Naive thymus-derived CD4-positive, alpha-beta T cell (primary cell): Measurements from ENCODE around the gene STAT4. TPM values are rescaled to one million over a fixed set of nuclear protein-coding genes. Genes with fewer than 3 reads are reported as not detected.

Experiments used
- ATAC-seq: fragments of 150-1000 bp; cut with Tn5 transposase; 2 replicates; pipeline ENCODE4 v1.10.0; 2021; ENCODE audit warnings: mild to moderate bottlenecking, moderate library complexity
- CTCF ChIA-PET: fragments of 350-600 bp; sonication (Branson Sonifier 250); formaldehyde crosslinking; loops from one replicate; lab custom pipeline; 2021; ENCODE audit warnings: antibody characterized with exemption; lab: Charles Lee
- POLR2A ChIA-PET: fragments of 350-600 bp; sonication (Branson Sonifier 250); formaldehyde crosslinking; loops from one replicate; lab custom pipeline; 2021; ENCODE audit warnings: antibody characterized with exemption, inconsistent platforms; lab: Charles Lee
- DNase-seq, 9 donors: peaks; one replicate each; pipeline versions ENCODE4 v3.0.0 to v3.0.0-alpha.2; 2020 to 2022; ENCODE audit warnings: mixed read lengths in 1 of 9
- H3K27ac ChIP-seq: one replicate; pipeline ENCODE4 v1.7.0; 2013; ENCODE audit warnings: mild to moderate bottlenecking, low read depth, low read length, moderate library complexity
- H3K27me3 ChIP-seq, 2 donors: one replicate each; pipeline ENCODE4 v1.7.0; 2013; ENCODE audit warnings: low read length in 2 of 2, mild to moderate bottlenecking in 2 of 2, moderate library complexity in 2 of 2; ENCODE audit not compliant: control insufficient read depth in 2 of 2, insufficient read depth in 2 of 2
- H3K36me3 ChIP-seq, 3 experiments: 1 replicate in 2 of 3; 2 replicates in 1 of 3; pipeline ENCODE4 v1.7.0; 2013; ENCODE audit warnings: low read length in 3 of 3, mild to moderate bottlenecking in 3 of 3, moderate library complexity in 1 of 3; ENCODE audit not compliant: insufficient read depth in 3 of 3, control insufficient read depth in 2 of 3
- H3K4me1 ChIP-seq, 2 donors: one replicate each; pipeline ENCODE4 v1.7.0; 2013; ENCODE audit warnings: low read length in 2 of 2, mild to moderate bottlenecking in 2 of 2, moderate library complexity in 1 of 2; ENCODE audit not compliant: control insufficient read depth in 2 of 2, insufficient read depth in 2 of 2
- H3K4me3 ChIP-seq: 2 replicates; pipeline ENCODE4 v1.7.0; 2013; ENCODE audit warnings: mild to moderate bottlenecking, low read length
- H3K9me3 ChIP-seq, 3 experiments: 1 replicate in 2 of 3; 2 replicates in 1 of 3; pipeline ENCODE4 v1.7.0; 2013; ENCODE audit warnings: low read length in 3 of 3; ENCODE audit not compliant: control insufficient read depth in 2 of 3
- H3K27ac Mint-ChIP-seq, 9 donors: one replicate each; pipeline ENCODE4 v1.8.0; 2020 to 2022; ENCODE audit warnings: mixed read lengths in 9 of 9, mild to moderate bottlenecking in 8 of 9, moderate library complexity in 5 of 9, inconsistent platforms in 2 of 9
- H3K27me3 Mint-ChIP-seq, 5 donors: one replicate each; pipeline ENCODE4 v1.8.0; 2021 to 2022; ENCODE audit warnings: mixed read lengths in 5 of 5, mild to moderate bottlenecking in 1 of 5
- H3K36me3 Mint-ChIP-seq, 5 donors: one replicate each; pipeline ENCODE4 v1.8.0; 2020 to 2022; ENCODE audit warnings: mixed read lengths in 5 of 5, mild to moderate bottlenecking in 3 of 5, inconsistent platforms in 1 of 5
- H3K4me1 Mint-ChIP-seq, 7 donors: one replicate each; pipeline ENCODE4 v1.8.0; 2020 to 2022; ENCODE audit warnings: mixed read lengths in 7 of 7, mild to moderate bottlenecking in 3 of 7, inconsistent platforms in 1 of 7
- H3K4me3 Mint-ChIP-seq, 10 donors: one replicate each; pipeline ENCODE4 v1.8.0; 2020 to 2022; ENCODE audit warnings: mild to moderate bottlenecking in 10 of 10, mixed read lengths in 10 of 10, moderate library complexity in 6 of 10, inconsistent platforms in 2 of 10
- H3K9me3 Mint-ChIP-seq, 11 donors: one replicate each; pipeline ENCODE4 v1.8.0; 2020 to 2022; ENCODE audit warnings: mixed read lengths in 11 of 11, mild to moderate bottlenecking in 4 of 11, inconsistent platforms in 1 of 11, moderate library complexity in 1 of 11
- intact Hi-C, 2 donors: fragments of 100-400 bp; cut with micrococcal nuclease; formaldehyde crosslinking; loops; one replicate each; pipeline ENCODE4 v1.15.1; 2023
- polyA plus RNA-seq, 2 donors: library from polyadenylated mRNA; unstranded; fragments of 300-500 nt; fragmentation: Illumina TruSeq; gene quantifications; one replicate each; pipeline ENCODE4 v1.2.3, GENCODE V29; 2021
- total RNA-seq, 6 experiments: library from RNA in 5 of 6; stranded (reverse) in 5 of 6; gene quantifications; 1 replicate in 5 of 6; 2 replicates in 1 of 6; pipeline ENCODE4 v1.2.3 and lab custom pipeline; 2021 to 2026

Gene STAT4
- total and polyA plus RNA-seq, 7 experiments from 2014 or later: 52.4 to 132 (median 114) TPM

GRCh38 chr2:191051825-191052778 is 98.7 kb downstream of the STAT4 start:
- DNase-seq (peak in 7 of 9 donors; percentile 28 to 66 (median 62)), ATAC-seq (peak; percentile 84)
- H3K4me3 ChIP-seq: no peak overlapping the region
- no peaks in the 10 kb centered on the region for H3K27me3 ChIP-seq
- no peaks in the 10 kb centered on the region for H3K27me3 Mint-ChIP-seq
- H3K27ac ChIP-seq: peak overlapping the region; percentile 29
- H3K36me3 ChIP-seq: peaks cover 0 to 3% (median 0%) of the 10 kb centered on the region in 3 experiments
- POLR2A ChIA-PET: interaction anchor here (0.6 to 6.9 kb wide), 11 partner anchors 10 to 586 kb away, joined by 3 to 92 read pairs (median 6); partner anchors contain the start of gene STAT4
- H3K4me1 ChIP-seq: peaks cover 26 to 30% of the 10 kb centered on the region in 2 donors
- H3K4me1 Mint-ChIP-seq: peaks cover 8 to 29% (median 22%) of the 10 kb centered on the region in 7 donors
- CTCF ChIA-PET: interaction anchor here (0.6 to 10.8 kb wide), 34 partner anchors 9 to 503 kb away, joined by 3 to 488 read pairs (median 4); partner anchors contain the start of gene STAT4
- H3K27ac Mint-ChIP-seq: peak overlapping the region in 1 of 9 donors; percentile 80
- H3K9me3 Mint-ChIP-seq: no peaks in the 10 kb centered on the region
- no peak overlapping the region for H3K4me3 Mint-ChIP-seq
- intact Hi-C loops: loop anchor here (1.0 to 10.0 kb wide), 11 partner anchors 9 to 1110 kb away; partner anchors contain the start of gene MYO1B (in 1 of the 2)
- H3K36me3 Mint-ChIP-seq: peaks cover 0 to 27% (median 3%) of the 10 kb centered on the region in 5 donors
- H3K9me3 ChIP-seq: no peaks in the 10 kb centered on the region

DNA sequence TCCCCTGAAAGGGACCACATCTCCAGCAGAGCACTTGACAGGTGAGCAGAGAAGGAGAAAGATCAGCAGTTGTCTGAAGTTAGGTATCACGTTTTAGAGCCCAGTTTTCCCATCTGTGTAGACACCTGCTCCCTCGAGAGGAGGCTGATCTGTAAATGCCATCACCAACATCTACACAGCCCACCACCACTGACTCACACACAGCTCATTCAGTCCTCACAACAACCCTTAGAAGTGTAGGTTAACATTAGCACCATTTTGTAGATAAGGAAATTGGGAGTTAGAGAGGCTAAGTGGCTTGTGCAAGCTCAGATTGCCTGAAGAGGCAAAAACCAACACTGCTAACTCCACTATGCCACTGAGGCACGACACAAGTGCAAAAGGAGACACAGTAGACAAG is 99.6 kb downstream of the STAT4 start:
- ATAC-seq: no peak

GRCh38 chr2:191050640-191050987 is 100.2 kb downstream of the STAT4 start:
- ChIA-PET POLR2A (interaction anchor here (1.9 to 6.9 kb wide), 5 partner anchors 8 to 108 kb away, joined by 6 to 92 read pairs (median 17); partner anchors contain the start of gene STAT4), CTCF (interaction anchor here (0.8 to 10.8 kb wide), 7 partner anchors 11 to 516 kb away, joined by 3 to 488 read pairs (median 4); partner anchors contain the start of gene STAT4)
- Histone ChIP-seq H3K4me1 (peaks cover 14 to 16% of the 10 kb centered on the region in 2 donors), H3K4me3 (no peak overlapping the region), H3K36me3 (peaks cover 0 to 3% (median 0%) of the 10 kb centered on the region in 3 experiments), H3K9me3 (no peaks in the 10 kb centered on the region), H3K27ac (no peak overlapping the region), H3K27me3 (no peaks in the 10 kb centered on the region)
- Mint-ChIP-seq H3K27me3 (no peaks in the 10 kb centered on the region), H3K27ac (peak overlapping the region in 2 of 9 donors; percentile 29 to 50), H3K9me3 (peaks cover 0 to 2% (median 0%) of the 10 kb centered on the region in 11 donors), H3K4me1 (peaks cover 0 to 14% (median 10%) of the 10 kb centered on the region in 7 donors), H3K4me3 (peak overlapping the region in 1 of 10 donors; percentile 6), H3K36me3 (peaks cover 0 to 34% (median 7%) of the 10 kb centered on the region in 5 donors)
- intact Hi-C loops: loop anchor here (5.0 to 10.0 kb wide), 5 partner anchors 197 to 1112 kb away; partner anchors contain the start of gene MYO1B (in 1 of the 2)
- no peak for DNase-seq
- ATAC-seq: no peak

More for the DNA sequence above, 99.6 kb downstream of the STAT4 start:
- intact Hi-C loops: loop anchor here (5.0 to 10.0 kb wide), 5 partner anchors 196 to 1111 kb away; partner anchors contain the start of gene MYO1B (in 1 of the 2)
- Mint-ChIP-seq H3K4me1 (peaks cover 2 to 20% (median 14%) of the 10 kb centered on the region in 7 donors), H3K27me3 (no peaks in the 10 kb centered on the region), H3K27ac (no peak overlapping the region), H3K36me3 (peaks cover 0 to 32% (median 4%) of the 10 kb centered on the region in 5 donors), H3K4me3 (no peak overlapping the region), H3K9me3 (no peaks in the 10 kb centered on the region)
- H3K27me3 ChIP-seq: no peaks in the 10 kb centered on the region
- no peak overlapping the region for H3K27ac ChIP-seq
- H3K4me3 ChIP-seq: no peak overlapping the region
- POLR2A ChIA-PET: interaction anchor here (1.9 to 6.9 kb wide), 5 partner anchors 9 to 108 kb away, joined by 6 to 92 read pairs (median 17); partner anchors contain the start of gene STAT4
- peaks cover 17 to 21% of the 10 kb centered on the region in 2 donors for H3K4me1 ChIP-seq
- no peak for DNase-seq
- H3K36me3 ChIP-seq: peaks cover 0 to 3% (median 0%) of the 10 kb centered on the region in 3 experiments
- H3K9me3 ChIP-seq: no peaks in the 10 kb centered on the region
- CTCF ChIA-PET: interaction anchor here (1.0 to 10.8 kb wide), 12 partner anchors 10 to 143 kb away, joined by 3 to 488 read pairs (median 6); partner anchors contain the start of gene STAT4

DNA sequence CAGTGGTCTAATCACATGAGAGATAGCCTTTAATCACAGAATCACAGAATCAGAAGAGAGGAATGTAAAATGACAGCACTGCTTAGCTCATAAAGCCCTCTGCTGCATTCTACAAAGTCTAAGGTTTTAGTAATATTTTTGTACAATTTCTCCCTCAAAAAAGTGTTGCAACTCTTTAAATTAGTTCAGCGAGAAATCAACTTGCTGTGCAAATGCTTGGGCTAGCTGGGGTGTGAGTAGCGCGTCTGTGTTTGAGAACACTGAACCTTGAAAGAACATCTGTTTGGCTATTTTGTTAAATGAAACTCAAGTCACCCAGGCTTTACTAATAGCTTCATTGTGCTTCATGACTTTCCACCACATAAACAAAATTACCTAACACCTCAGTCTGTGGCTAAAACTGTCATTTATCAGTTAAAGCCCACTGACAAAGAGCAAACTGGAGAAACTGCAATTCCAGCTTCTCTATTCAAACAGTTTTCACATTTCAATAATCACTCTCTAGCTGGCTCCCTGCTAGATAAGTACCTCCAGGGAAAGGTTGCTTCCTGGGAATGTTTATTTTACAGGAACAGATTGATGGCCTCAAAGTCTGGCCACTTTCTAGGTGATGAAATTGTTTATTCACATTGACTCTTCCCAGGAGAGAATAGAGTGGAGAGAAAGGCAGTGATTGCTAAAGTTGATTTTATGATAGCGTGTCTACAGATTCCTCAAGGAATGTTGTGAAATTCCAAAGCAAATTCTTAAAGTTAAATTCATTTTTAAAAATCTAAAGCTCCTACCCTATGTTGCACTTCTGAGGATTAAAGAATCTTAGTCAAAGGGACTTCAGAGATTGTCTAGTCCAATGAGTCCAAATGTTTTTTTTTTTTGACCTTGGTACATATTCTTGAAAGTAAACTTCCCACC is 100.8 kb downstream of the STAT4 start:
- H3K27me3 Mint-ChIP-seq: no peaks in the 10 kb centered on the region
- peaks cover 0 to 12% (median 10%) of the 10 kb centered on the region in 7 donors for H3K4me1 Mint-ChIP-seq
- Histone ChIP-seq H3K27me3 (no peaks in the 10 kb centered on the region), H3K9me3 (no peaks in the 10 kb centered on the region), H3K4me1 (peaks cover 14 to 16% of the 10 kb centered on the region in 2 donors), H3K4me3 (no peak overlapping the region), H3K36me3 (peaks cover 0 to 3% (median 0%) of the 10 kb centered on the region in 3 experiments), H3K27ac (no peak overlapping the region)
- ChIA-PET POLR2A (interaction anchor here (5.1 to 6.9 kb wide), 2 partner anchors 101 to 106 kb away, joined by 52 to 92 read pairs; partner anchors contain the start of gene STAT4), CTCF (interaction anchor here (0.8 to 10.8 kb wide), 7 partner anchors 11 to 517 kb away, joined by 3 to 488 read pairs (median 4); partner anchors contain the start of gene STAT4)
- peaks cover 0 to 2% (median 0%) of the 10 kb centered on the region in 11 donors for H3K9me3 Mint-ChIP-seq
- no peak overlapping the region for H3K4me3 Mint-ChIP-seq
- peaks cover 0 to 40% (median 12%) of the 10 kb centered on the region in 5 donors for H3K36me3 Mint-ChIP-seq
- DNase-seq (no peak), ATAC-seq (peak; percentile 33)
- intact Hi-C loops: loop anchor here (5.0 to 10.0 kb wide), 5 partner anchors 197 to 1112 kb away; partner anchors contain the start of gene MYO1B (in 1 of the 2)
- H3K27ac Mint-ChIP-seq: no peak overlapping the region

DNA sequence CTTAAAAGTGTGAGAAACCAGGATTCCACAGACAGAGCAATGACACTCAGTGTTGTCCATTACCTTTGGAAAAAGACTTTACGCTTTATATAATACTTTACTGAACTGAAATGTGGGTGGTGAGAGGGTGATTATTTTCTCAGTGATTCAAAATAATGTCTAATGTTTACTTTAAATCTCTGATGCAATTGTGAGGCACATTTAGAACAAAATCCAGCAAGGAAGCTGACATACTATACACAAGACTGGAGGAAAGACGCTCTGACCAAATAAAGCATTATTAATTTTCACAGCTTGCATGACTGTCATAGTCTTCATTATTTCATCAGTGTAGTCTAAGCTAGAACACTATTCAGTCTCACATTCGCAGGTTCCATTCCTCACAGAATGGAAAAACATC is 102.7 kb downstream of the STAT4 start:
- peaks cover 0 to 50% (median 23%) of the 10 kb centered on the region in 5 donors for H3K36me3 Mint-ChIP-seq
- POLR2A ChIA-PET: interaction anchor here (0.6 to 1.3 kb wide), 4 partner anchors 12 to 1749 kb away, joined by 3 read pairs; no protein-coding TSS in a partner anchor

More for the DNA sequence above, 102.7 kb downstream of the STAT4 start:
- H3K27me3 ChIP-seq: no peaks in the 10 kb centered on the region
- H3K9me3 ChIP-seq: no peaks in the 10 kb centered on the region
- H3K27ac ChIP-seq: no peak overlapping the region
- intact Hi-C loops: no loop called here
- no peak for DNase-seq
- no peak overlapping the region for H3K4me3 Mint-ChIP-seq
- peaks cover 14 to 16% of the 10 kb centered on the region in 2 donors for H3K4me1 ChIP-seq
- CTCF ChIA-PET: interaction anchor here (0.7 to 10.8 kb wide), 3 partner anchors 9 to 107 kb away, joined by 3 to 488 read pairs (median 3); partner anchors contain the start of gene STAT4
- no peak overlapping the region for H3K4me3 ChIP-seq
- H3K4me1 Mint-ChIP-seq: peaks cover 0 to 5% (median 3%) of the 10 kb centered on the region in 7 donors
- no peaks in the 10 kb centered on the region for H3K27me3 Mint-ChIP-seq
- H3K36me3 ChIP-seq: peaks cover 0 to 3% (median 0%) of the 10 kb centered on the region in 3 experiments
- no peak for ATAC-seq
- H3K27ac Mint-ChIP-seq: peak overlapping the region in 3 of 9 donors; percentile 29 to 58 (median 31)
- H3K9me3 Mint-ChIP-seq: peaks cover 0 to 5% (median 0%) of the 10 kb centered on the region in 11 donors
